NK-92 treated with Interleukin-12 subunit alpha and Interleukin-12 subunit beta, amount 100 ng/mL, for 24 hours (cell line): Measurements from ENCODE around the gene SSNA1.

Source experiments
- DNase-seq: peaks from one replicate; lab custom pipeline; 2025; lab: John Stamatoyannopoulos, UW

Gene SSNA1

DNA sequence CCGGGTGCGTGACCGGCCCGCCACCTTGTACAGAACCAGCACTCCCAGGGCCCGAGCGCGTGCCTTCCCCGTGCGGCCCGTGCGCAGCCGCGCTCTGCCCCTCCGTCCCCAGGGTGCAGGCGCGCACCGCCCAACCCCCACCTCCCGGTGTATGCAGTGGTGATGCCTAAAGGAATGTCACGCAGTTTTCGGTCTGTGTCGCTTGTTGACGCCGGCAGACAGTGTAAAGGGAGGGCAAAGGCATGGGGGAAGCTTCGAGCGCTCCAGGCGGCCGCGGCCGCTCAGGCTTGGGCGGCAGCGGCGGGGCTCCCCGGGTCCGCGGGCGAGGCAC lies 19.9 kb upstream of the SSNA1 start:
- no peak for DNase-seq

DNA sequence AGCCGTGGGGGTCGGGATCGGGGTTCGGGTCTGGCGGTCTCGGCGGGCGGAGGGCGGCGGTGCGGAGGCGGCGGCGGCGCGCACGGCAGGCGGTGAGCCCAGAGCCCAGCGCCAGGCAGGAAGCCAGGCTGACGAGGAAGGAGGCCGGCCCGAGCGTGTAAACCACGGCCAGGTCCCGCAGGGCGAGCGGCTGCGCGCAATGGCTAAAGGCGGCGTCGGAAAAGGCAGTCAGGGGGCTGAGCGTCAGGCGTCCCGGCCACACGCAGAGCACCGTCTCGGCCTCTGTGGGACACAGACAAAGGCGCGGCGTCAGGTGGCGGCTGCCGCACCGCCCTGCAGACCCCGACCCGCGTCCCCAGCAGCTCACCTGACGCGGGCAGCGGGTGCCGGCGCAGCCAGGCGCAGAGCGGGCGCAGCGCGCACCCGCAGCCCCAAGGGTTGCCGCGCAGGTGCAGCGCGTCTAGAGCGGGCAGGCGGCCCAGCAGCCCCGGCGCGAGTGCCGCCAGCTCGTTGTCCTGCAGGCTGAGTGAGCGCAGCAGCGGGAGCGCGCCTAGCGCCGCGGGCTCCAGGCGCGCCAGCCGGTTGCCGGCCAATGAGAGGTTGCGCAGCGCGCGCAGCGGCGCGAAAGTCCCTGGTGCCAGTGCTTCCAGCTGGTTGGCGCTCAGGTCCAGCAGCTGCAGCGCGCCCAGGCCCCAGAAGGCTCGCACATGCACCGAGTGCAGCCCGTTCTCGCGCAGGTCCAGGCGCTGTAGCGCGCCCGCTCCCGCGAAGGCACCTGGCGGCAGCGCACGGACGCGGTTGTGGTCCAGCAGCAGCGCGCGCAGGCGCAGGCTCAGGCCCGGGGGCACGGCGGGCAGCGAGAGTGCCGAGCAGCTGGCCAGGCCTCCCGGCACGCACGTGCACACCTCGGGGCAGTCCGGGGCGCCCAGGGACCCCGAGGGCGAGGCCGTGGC lies 19.3 kb upstream of the SSNA1 start:
- no peak for DNase-seq

DNA sequence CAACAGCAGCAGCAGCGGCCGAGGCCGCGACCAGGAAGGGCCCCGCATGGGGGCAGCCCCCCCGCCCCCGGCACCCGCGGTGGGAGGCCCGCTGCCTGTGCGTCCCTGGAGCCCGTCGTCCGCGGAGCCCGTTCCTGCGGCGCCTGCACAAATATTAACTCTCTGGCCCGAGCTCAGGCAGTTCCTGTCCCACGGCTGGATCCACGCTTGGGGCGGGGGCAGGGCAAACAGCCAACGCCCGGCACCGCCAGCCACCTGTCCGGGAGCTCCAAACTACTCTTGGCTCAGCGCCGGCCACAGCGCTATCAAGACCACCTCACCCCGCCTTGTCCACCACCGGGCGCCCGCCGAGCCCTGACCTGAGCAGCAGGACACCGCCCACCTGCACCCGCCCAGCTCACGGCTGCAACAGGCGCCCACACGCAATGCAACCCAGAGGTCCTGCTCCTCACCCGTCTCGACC lies 18.5 kb upstream of the SSNA1 start, which contains the start of gene LRRC26:
Gene LRRC26, minus strand, starts transcription at position 156 of the 463 bp plus-strand sequence. Its CDS starts 108 bp downstream, at position 48.
- no peak for DNase-seq

DNA sequence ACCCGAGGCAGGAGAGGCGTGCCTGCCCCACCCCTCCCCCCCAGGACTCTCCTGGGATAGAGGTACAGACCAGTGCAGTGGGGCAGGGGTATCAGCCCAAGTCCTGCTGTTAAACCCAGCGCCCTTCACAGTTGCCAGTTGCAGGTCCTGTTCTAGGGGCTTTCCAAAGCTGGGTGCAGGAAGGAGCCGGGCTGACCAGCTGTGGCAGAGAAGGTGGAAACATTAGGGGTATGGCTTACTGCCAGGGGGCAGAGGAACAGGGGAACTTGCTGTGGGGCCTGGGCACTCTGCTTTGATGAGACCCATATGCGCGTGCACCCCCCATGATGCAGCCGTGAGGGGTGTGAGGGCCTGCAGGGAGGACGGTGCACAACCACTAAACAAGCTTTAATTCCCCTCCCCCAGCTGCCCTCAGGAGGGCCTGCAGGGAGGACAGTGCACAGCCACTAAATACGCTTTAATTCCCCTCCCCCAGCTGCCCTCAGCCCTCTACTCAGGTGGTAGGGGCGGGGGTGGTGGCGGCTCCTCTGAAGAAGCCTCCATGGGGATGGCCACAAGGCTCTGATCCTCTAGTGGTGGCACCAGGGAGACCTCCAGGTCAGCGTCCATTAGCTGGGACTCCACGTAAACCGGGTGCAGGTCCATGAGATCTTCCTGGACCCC lies 17.9 kb upstream of the SSNA1 start:
- DNase-seq: no peak

DNA sequence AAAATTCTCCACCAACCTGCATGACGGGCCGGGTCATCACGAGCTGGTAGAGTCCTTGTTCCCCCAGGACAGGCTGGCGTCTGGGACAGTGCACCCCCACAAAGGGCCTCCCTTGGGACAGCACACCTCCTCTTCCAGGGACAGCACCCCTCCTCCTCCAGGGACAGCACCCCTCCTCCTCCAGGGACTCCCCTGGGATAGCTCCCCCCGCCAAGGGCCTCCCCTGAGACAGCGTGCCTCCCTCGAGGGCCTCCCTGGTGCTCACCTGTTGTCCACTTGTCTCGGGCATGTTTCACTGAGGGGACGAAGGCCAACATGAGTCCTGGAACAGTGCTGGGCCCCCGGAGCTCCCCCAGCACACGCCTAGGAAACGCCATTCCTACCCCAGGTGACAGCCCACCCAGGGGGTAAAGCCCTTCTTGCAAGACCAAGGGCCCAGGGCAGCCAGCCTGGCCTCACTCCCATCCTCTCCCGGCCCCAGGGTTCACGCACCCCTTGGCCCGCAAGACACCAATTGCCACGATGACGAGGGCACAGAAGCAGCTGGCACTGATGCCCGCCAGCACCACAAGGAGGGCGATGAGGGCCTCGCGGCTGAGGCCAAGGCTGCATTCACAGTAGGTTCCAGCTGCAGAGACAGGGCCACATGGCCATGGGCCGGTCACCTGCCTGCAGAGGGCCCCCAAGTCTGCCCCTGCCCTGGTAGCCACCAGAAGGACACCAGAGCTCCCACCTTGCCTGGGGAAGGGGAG lies 17.2 kb upstream of the SSNA1 start:
- DNase-seq: no peak

DNA sequence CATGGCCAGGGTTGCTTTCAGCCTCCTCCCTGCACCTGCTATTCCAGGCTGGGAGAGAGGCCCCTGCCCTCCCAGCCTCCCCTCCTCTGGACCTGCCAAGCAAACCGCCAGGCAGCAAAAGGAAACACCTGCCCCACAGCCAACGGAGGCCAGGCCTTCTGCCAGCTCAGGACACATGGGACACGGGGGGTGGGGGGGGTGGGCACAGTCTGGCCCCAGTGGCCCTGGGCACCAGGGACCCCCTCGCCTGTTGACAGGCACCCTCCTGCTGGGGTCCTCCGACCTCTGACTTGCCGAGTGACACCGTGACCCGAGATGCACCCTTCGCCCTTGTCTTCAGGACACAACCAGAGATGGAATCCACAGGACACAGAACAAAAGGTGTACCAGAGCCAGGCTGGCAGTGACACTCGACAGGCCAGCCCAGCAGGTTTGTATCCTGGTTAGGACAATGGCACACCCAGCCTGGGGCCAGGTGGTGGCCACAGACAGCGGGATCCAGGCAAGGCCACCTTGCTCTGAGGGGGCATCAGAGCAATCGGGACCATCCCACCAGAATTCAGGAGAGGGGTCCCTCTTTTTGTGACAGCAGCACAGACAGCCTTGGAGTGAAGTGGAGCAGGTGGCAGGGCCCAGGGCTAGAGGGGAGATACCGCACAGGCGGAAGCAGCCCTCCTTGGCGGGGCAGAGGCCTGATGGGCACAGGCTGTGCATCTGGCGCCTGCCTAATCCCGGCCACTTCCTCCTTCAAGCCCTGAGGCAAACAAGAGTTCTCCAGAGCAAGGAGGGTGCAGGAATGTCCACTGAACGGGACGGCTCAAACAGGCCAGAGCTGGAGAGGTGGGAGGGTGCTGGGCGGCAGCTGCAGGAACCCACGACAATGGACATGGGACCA lies 15.3 kb upstream of the SSNA1 start:
- no peak for DNase-seq

DNA sequence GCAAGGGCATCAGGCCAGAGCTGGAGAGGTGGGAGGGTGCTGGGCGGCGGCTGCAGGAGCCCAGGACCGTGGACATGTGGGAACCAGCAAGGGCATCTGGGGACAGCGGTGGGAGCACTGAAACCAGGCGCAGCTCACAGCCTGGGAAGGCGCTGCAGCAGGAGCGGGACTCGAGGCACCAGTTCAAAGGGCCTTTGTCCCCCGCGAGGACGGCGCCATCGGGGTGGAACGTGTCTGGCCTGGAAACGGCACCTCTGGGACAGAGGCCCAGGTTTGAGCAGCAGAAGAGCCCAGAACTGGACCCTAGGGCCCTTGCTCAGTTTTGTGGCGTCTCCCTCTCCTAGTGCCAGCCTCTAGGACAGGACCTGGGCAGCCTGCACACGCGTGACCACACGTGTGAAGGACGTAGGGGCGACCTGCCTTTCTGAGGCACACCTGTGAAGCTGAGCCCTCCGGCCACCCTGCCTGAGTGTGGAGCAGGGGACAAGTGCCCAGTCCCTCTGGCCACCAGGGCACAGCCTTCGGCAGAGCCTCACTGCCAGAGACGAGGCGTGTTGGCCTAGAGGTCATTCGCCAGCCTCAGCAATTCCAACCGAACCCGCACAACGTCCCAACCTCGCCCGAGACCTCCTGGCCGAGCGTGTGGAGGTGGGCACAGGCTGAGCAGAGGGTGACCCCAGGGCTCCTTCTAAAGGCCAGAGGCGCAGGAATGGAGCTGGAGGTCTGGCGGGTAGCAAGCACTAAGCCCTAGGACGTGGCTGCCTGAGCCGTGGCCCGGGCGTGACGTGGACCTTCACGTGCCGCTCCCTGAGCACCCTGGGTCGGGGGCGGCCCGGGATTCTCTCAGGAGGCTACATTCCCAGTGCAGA lies 14.4 kb upstream of the SSNA1 start:
- DNase-seq: no peak

DNA sequence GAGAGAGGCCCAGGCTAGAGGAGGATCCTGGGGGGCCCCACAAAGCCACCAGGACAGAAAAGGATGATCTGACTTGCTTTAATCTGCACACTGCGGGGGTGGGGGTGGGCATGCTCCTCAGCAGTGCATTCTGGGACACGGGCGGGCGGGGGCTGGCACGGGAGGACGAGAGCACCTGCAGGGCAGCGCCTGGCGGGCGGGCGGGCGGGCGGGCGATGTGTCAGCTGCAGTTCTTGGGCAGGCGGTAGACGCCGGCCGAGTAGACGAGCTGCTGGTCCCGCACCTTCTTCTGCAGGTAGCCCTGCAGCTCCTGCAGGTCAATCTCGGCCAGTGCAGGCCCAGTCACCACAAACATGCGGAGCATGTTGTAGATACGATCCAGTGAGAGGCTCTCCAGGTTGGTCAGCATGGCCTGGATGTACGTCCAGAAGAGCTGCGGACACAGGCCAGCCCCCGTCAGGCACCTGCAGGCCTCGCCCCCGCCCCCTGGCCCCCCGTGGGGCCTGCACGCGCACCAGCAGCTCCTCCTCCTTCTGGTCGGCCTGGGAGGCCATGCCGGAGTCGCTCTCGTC lies 13.7 kb upstream of the SSNA1 start:
- DNase-seq: no peak

DNA sequence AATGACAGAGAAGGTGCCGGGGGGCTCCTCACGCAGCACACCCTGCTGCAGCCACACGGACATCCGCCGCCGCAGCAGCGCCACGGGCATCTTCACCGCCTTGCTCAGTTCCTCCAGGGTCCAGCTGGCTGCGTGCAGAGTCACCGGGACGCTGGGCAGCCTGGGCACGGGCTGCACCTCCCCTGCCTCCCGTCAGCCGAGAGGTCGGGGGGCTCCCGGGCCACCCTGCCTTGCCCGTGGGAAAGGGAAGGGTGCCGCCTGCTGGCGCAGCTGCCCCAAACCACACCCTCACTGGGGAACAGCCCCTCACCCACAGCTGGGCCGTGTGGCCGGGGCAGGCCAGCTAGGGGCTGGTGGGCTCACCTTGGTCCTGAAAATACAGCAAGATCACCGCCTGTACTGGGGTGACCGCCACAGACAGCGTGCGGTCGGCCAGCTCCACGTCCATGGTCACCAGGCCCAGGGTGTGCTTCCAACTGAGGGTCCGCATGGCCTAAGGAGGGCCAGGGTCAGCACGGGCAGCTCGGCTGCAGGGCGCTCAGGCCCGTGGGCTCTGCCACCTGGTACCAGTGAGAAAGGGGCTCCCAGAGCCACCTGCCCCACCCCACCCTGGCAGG lies 13.0 kb upstream of the SSNA1 start:
- DNase-seq: no peak

DNA sequence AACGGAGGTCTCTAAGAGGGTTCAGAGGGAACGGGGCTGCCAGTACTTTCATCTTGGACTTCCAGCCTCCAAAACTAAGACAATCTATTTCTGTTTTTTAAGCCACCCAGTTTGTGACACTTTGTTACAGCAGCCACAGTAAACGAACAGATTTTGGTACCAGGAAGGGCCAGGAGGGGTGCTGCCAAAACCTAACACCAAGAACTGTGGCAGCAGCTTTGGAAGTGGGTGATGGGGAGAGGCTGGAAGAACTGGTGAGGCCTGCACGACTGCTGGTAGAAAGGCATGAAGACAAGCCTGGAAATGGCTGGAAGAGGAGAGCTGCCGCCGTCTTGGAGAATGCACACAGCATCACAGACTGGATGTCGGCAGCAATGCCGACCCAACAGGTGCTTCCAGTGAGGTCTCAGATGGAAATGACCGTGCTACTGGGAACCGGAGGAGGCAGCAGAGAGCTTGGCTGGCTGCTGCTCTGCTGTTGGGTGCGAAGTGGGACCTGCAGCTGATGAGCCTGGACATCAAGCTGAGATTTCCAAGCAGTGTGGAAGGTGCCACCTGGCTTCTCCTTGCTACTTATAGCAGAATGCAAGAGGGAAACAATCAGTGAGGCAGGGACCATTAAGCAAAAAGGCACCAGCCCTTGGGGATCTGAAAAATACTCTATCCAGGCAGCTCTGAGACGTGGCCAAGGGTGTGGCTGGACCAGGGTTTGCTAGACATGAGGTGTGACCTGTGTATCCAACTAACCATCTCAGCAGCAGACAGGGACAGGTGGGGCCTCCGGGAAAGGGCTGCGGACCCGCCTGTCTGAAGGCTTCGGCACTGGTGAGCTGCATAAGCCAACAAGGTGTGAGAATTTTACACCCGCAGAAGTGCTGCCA lies 11.9 kb upstream of the SSNA1 start:
- DNase-seq: no peak

DNA sequence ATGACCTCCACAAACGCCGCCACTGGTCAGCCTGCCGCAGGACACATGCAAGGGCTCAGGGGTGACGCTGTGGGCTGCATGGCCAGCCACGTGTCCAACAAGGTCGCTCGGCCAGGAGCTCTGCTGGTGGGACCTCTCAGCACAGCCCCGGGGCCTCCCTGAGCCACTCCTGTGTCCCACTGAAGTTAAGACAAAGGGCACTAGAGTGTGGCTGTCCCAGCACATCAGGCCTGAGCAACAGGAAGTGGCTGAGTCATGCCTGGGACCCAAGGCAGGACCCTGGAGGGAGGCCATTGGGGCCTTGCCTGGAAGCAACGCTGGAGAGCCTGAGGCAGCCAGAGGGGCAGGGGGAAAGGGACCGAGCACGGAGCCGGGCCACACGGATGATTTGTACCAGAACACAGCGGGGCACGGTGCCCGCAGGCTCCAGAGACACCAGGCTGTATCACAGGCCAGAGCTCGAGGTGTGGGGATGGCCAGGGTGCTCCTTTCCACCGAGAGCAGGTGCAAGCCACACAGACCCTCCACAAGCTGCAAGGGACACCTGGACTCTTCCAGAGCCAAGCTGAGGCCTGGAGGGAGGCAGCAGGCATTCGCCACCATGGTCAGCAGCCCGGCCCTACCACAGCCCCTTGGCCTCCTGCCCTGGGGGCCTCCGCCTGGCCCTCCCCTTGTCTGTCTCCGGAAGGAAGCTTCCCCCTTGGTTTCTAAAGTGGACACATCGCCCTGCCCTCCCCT lies 10.1 kb upstream of the SSNA1 start:
- no peak for DNase-seq

DNA sequence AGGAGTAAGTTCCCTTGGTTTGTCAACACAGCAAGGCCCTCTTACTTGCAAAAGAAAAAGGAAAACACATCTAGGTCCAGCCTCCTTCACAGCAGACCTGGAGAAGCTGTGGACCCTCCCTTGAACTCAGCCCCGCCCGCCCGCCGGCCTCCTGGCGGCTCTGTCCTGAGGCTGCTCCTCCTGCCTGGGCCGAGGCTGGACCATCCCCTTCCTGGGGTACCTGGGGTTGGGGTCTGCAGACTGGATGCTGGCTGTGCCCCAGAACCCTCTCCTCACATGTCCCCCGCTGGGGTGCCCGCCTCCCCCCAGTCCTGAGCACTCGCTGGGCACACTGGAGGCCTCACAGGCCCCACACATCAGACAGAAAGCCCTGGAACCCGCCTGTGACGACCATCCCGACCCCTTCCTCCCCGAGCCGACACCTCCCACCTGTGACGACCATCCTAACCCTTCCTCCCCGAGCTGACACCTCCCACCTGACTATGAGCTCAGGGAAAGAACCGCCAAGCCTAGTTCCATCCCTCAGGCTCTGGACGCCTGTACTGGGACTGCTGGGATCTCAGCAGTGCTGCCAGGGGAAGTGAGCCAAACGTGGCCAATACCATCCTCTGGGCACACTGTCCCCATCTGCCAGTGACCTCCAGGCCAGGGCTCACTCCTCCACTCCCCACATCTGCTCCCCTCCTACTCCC lies 9.4 kb upstream of the SSNA1 start:
- DNase-seq: no peak

DNA sequence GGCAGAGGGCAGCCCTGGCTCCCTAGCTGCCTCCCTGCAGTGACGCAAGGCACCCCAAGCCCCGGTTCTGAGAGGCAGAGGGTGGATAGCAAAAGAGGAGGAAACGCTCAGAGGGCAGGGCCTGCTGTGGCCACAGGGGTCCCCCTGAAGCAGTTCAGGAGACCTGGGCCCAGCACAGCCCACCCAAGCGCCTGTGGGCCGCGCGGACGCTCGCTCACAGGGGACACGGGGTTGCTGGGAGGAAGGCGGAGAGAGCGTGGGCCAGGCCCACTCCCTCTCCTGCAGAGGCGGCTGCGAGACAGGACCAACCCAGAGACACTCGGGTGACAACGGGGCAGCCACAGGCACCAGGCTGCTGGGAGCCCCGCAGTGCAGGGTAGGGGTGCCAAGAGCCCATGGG lies 8.7 kb upstream of the SSNA1 start:
- DNase-seq: no peak

DNA sequence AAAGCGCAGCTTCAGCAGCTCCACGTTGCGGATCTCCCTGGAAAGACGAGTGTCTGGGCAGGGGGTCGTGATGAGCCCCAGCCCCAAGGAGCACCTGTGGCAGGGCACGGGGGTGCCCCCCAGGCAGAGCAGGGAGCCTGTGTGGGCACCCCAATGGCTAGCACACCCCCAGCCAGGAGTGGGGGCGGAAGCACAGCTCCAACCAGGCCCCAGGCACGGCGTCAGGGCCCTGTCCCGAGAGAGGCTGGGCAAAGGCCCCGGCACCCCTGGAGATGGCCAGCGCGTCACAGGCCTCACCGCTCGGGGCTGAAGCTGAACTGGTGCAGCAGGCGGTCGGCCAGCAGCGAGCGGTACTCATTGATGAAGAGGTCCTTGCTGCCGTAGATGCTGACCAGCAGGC lies 8.0 kb upstream of the SSNA1 start:
- no peak for DNase-seq

DNA sequence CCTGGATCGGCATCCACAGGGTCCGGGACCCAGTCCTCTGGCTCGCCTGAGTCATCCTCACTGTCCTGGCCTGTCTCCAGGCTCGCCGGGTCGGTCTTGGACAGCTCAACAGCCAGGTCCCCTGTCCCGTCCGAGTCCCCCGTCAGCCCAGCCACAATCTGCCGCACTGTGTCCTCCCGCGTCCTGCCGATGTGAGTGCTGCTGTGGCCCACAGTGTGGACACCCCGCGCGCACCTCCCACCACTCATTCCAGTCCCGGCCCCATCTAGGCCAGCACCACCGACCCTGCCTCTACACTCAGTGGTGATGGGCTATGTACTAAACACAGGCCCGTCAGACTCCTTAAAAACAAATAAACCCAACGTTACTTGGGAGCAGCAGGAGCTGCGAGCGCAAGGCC lies 6.8 kb upstream of the SSNA1 start:
- DNase-seq: no peak

DNA sequence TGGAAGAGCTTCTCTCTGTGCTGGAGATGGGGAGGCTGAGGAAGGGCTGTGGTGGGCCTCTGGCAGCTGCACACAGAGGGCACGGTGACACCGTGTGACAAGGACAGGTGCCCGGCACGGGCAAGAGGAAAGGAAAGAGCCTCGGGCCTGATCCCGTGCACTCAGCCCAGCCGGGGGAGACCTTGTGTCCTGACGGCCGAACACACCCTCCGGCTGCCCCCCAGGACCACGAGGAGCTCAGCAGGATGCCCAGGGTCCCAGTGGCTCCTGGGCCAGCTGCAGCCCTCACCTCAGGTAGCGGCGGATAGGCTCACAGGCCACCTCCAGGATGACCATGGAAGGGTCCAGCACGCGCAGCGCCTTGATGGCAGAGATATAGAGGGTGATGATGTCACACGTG lies 5.6 kb upstream of the SSNA1 start:
- no peak for DNase-seq

DNA sequence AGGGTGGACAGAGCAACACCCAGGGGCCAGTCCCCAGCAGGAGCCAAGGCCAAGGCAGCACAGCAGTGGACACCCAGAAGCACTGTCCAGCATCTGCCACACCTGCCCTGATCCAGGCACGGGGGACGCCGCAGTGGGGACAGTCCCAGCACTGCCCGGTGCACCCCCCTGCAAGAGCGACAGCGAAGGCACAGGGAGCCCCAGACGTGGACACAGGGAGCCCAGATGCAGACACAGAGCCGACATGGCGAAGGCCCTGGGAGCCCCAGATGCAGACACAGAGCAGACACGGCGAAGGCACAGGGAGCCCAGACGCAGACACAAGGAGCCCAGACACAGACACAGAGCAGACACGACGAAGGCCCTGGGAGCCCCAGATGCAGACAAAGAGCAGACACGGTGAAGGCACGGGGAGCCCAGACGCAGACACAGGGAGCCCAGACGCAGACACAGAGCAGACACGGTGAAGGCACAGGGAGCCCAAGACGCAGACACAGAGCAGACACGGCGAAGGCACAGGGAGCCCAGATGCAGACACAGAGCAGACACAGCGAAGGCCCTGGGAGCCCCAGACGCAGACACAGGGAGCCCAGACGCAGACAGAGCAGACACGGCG lies 4.4 kb upstream of the SSNA1 start:
- no peak for DNase-seq
